OCI-LY3 (cell line): Measurements from ENCODE around the gene ATXN7L3B.

Experiments
- EZH2phosphoT487 ChIP-seq: fragments of 200-600 bp; shearing (Covaris generic); IDR thresholded peaks from 2 replicates; pipeline ENCODE4 v1.6.1; 2018; ENCODE audit warnings: antibody characterized with exemption, mixed run types, low read depth
- TF ChIP-seq, protein P1 (sequence below): fragments of 200-600, 300-600 bp; sonication (generic); IDR thresholded peaks from 2 replicates; pipeline ENCODE4 v1.5.1; 2014; ENCODE audit warnings: antibody characterized with exemption, low read length, low read depth

DNA sequence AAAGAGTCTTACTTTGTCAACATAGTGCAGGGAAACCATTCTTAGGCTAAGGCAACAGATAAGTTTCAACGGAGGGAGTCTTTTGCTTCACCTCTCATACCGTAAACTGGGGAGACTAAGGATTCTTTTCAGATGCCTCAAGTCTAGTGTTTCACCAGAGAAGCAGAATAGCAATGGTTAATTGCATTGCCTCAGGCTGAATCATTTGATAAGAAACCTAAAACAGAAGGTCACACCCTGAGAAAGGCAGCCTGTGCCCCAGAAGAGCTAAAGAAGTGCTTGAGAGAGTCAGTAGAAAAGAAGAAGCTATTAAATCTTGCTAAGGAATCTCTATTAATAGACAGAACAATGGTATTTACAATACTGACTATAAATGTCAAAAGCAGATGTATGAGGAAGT lies 21.8 kb upstream of the ATXN7L3B start:
- TF ChIP-seq EZH2phosphoT487: no peak
- TF ChIP-seq, protein P1, sequence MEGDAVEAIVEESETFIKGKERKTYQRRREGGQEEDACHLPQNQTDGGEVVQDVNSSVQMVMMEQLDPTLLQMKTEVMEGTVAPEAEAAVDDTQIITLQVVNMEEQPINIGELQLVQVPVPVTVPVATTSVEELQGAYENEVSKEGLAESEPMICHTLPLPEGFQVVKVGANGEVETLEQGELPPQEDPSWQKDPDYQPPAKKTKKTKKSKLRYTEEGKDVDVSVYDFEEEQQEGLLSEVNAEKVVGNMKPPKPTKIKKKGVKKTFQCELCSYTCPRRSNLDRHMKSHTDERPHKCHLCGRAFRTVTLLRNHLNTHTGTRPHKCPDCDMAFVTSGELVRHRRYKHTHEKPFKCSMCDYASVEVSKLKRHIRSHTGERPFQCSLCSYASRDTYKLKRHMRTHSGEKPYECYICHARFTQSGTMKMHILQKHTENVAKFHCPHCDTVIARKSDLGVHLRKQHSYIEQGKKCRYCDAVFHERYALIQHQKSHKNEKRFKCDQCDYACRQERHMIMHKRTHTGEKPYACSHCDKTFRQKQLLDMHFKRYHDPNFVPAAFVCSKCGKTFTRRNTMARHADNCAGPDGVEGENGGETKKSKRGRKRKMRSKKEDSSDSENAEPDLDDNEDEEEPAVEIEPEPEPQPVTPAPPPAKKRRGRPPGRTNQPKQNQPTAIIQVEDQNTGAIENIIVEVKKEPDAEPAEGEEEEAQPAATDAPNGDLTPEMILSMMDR: no peak
